CD4-positive, alpha-beta T cell treated with Interleukin-1 beta for 1 hour (primary cell): ENCODE data around the gene CCDC148.
A peak's percentile ranks its signal among the peaks of the same experiment; 100 is the strongest.
"Not testable (repeated sequence)": the region's sequence is repeated elsewhere in the genome, so short reads cannot be mapped to it uniquely, and the experiment has no call there.

Source experiments
- DNase-seq, 2 donors: peaks; one replicate each; pipeline ENCODE4 v3.0.0-alpha.2; 2020 to 2022

The CCDC148 gene

GRCh38 chr2:158276619-158277471, 179.7 kb downstream of the CCDC148 start:
- DNase-seq: no peak

GRCh38 chr2:158273791-158274190, 182.8 kb downstream of the CCDC148 start:
- no peak for DNase-seq

GRCh38 chr2:158270536-158270935, 186.0 kb downstream of the CCDC148 start:
- no peak for DNase-seq

- DNase-seq: no peak
These were observed 187.4 kb downstream of the CCDC148 start for GRCh38 chr2:158269143-158269542.

GRCh38 chr2:158266111-158266510, 190.4 kb downstream of the CCDC148 start:
- no peak for DNase-seq

- DNase-seq: no peak
These were observed 201.3 kb downstream of the CCDC148 start for GRCh38 chr2:158255257-158255656.

- DNase-seq: no peak
These were observed 203.4 kb downstream of the CCDC148 start for GRCh38 chr2:158253170-158253569.

GRCh38 chr2:158251356-158251755, 205.2 kb downstream of the CCDC148 start:
- no peak for DNase-seq

- no peak for DNase-seq
These were observed 213.2 kb downstream of the CCDC148 start for GRCh38 chr2:158243392-158243791.

- no peak for DNase-seq
These were observed 214.3 kb downstream of the CCDC148 start for GRCh38 chr2:158242280-158242679.

GRCh38 chr2:158240975-158241374, 215.6 kb downstream of the CCDC148 start:
- DNase-seq: no peak

- no peak for DNase-seq
These were observed 217.3 kb downstream of the CCDC148 start for GRCh38 chr2:158239271-158239670.

GRCh38 chr2:158234497-158234896, 222.1 kb downstream of the CCDC148 start:
- no peak for DNase-seq

- no peak for DNase-seq
These were observed 224.1 kb downstream of the CCDC148 start for GRCh38 chr2:158232476-158232875.

- DNase-seq: no peak
These were observed 227.5 kb downstream of the CCDC148 start for GRCh38 chr2:158228943-158229508.

GRCh38 chr2:158223066-158223465, 233.5 kb downstream of the CCDC148 start:
- DNase-seq: not testable (repeated sequence)

GRCh38 chr2:158221063-158222020, 235.2 kb downstream of the CCDC148 start:
- no peak for DNase-seq

- DNase-seq: no peak
These were observed 239.0 kb downstream of the CCDC148 start for GRCh38 chr2:158217593-158217992.

- DNase-seq: peak in 1 of 2 donors; percentile 42
These were observed 242.1 kb downstream of the CCDC148 start for GRCh38 chr2:158214431-158214830.

- DNase-seq: no peak
These were observed 242.8 kb downstream of the CCDC148 start for GRCh38 chr2:158213773-158214172.

GRCh38 chr2:158212301-158212700, 244.3 kb downstream of the CCDC148 start:
- no peak for DNase-seq

GRCh38 chr2:158211502-158211901, 245.1 kb downstream of the CCDC148 start:
- no peak for DNase-seq

- no peak for DNase-seq
These were observed 249.2 kb downstream of the CCDC148 start for GRCh38 chr2:158207354-158207753.
